OCI-LY7 (cell line): ENCODE measurements around the gene RADIL. TPM values are rescaled to one million over a fixed set of nuclear protein-coding genes. Genes with fewer than 3 reads are reported as not detected.
"Not testable (repeated sequence)": the region's sequence is repeated elsewhere in the genome, so short reads cannot be mapped to it uniquely, and the experiment has no call there.

Source experiments
- BruUV-seq: library from RNA; stranded (reverse); fragments of 400-500 nt; replicated peaks from 2 replicates; lab custom pipeline; 2021; lab: Mats Ljungman, UMichigan
- CTCF ChIA-PET: fragments of 300-600 bp; sonication (Branson Sonifier 250); formaldehyde crosslinking; loops from one replicate; lab custom pipeline; 2022; ENCODE audit warnings: antibody characterized with exemption; ENCODE audit not compliant: unreplicated experiment; lab: Charles Lee
- POLR2A ChIA-PET: fragments of 300-600 bp; sonication (Branson Sonifier 250); formaldehyde crosslinking; loops from one replicate; lab custom pipeline; 2022; ENCODE audit warnings: antibody characterized with exemption; lab: Charles Lee
- DNase-seq: peaks from one replicate; pipeline ENCODE4 v3.0.0-alpha.2; 2015; ENCODE audit warnings: low spot score
- H2AFZ ChIP-seq: fragments of 200-600 bp; sonication (generic), shearing (Covaris generic); 2 replicates; pipeline ENCODE4 v1.6.1; 2014; ENCODE audit warnings: mild to moderate bottlenecking, antibody characterized with exemption, low read length, moderate library complexity
- H3K27ac ChIP-seq: fragments of 200-600 bp; sonication (generic); 2 replicates; pipeline ENCODE4 v1.5.1; 2014; ENCODE audit warnings: mixed run types, low read depth, mild to moderate bottlenecking, moderate library complexity, low read length, inconsistent platforms; ENCODE audit not compliant: poor library complexity, severe bottlenecking
- H3K36me3 ChIP-seq: fragments of 200-600 bp; sonication (generic); 2 replicates; pipeline ENCODE4 v1.6.1; 2014; ENCODE audit warnings: mild to moderate bottlenecking, antibody characterized with exemption, low read length, moderate library complexity, mixed read lengths; ENCODE audit not compliant: insufficient read depth
- H3K4me1 ChIP-seq: fragments of 200-600 bp; sonication (generic); 2 replicates; pipeline ENCODE4 v1.5.1; 2014; ENCODE audit warnings: mild to moderate bottlenecking, low read length; ENCODE audit not compliant: insufficient read depth, poor library complexity, severe bottlenecking
- H3K4me2 ChIP-seq: fragments of 200-600 bp; sonication (generic); 2 replicates; pipeline ENCODE4 v1.6.1; 2014; ENCODE audit warnings: mild to moderate bottlenecking, low read length
- H3K4me3 ChIP-seq: fragments of 200-600 bp; sonication (generic); 2 replicates; pipeline ENCODE4 v1.5.1; 2014; ENCODE audit warnings: mild to moderate bottlenecking, low read depth, low read length; ENCODE audit not compliant: poor library complexity, severe bottlenecking
- H3K79me2 ChIP-seq: fragments of 200-600 bp; sonication (generic); 2 replicates; pipeline ENCODE4 v1.6.1; 2016; ENCODE audit warnings: low read depth, mild to moderate bottlenecking, low read length, moderate library complexity, mixed read lengths; ENCODE audit not compliant: insufficient read depth
- H3K9me2 ChIP-seq: fragments of 200-600 bp; sonication (generic); 2 replicates; pipeline ENCODE4 v1.6.1; 2016; ENCODE audit warnings: mild to moderate bottlenecking, low read length, mixed read lengths; ENCODE audit not compliant: insufficient read depth
- H3K9me3 ChIP-seq: fragments of 200-600 bp; sonication (generic); 2 replicates; pipeline ENCODE4 v1.6.1; 2014; ENCODE audit warnings: mild to moderate bottlenecking, mixed run types, low read length, mixed read lengths
- H4K20me1 ChIP-seq: fragments of 200-600 bp; sonication (generic); 2 replicates; pipeline ENCODE4 v1.6.1; 2014; ENCODE audit warnings: mild to moderate bottlenecking, antibody characterized with exemption, low read length, moderate library complexity, mixed read lengths; ENCODE audit not compliant: insufficient read depth
- EZH2phosphoT487 ChIP-seq: fragments of 200-600 bp; sonication (generic); IDR thresholded peaks from 2 replicates; pipeline ENCODE4 v1.6.1; 2018; ENCODE audit warnings: low read depth, borderline replicate concordance, mild to moderate bottlenecking, mixed run types, antibody characterized with exemption, low read length, moderate library complexity, mixed read lengths
- intact Hi-C: fragments of 100-400 bp; cut with micrococcal nuclease; formaldehyde crosslinking; loops from one replicate; pipeline ENCODE4 v1.10.0; 2022; ENCODE audit not compliant: unreplicated experiment
- total RNA-seq, 2 experiments: library from RNA; depleted of rRNA in 1 of 2; stranded (reverse); fragments of >200 nt in 1 of 2; shearing (Covaris generic) in 1 of 2; gene quantifications; 2 replicates each; pipeline ENCODE4 v1.2.3, GENCODE V29; 2014 to 2022
- TF ChIP-seq, protein P1 (sequence below): fragments of 200-600 bp; sonication (generic); conservative IDR thresholded peaks from 2 replicates; pipeline ENCODE4 v1.5.1; 2014; ENCODE audit warnings: mild to moderate bottlenecking, antibody characterized with exemption, low read length, moderate library complexity, mixed read lengths

Gene RADIL
- total RNA-seq, 2 experiments from 2014 or later: 0.34 TPM; not detected in 1

DNA sequence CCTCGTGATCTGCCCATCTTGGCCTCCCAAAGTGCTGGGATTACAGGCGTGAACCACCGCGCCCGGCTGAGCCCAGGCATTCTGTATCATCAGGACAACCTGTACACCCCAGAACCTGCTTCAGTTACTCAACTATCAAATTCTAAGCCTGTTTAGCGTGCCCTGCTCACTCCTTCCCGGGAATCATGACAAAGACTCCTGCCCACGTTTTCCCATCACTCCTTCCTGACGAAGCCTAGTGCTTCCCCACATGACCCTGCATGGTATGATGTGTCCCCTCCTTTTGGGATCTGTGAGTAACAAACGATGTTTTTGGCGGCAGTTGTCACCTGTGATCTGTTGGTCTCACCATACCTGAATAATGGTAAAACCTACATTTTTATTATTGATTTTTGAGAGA lies 12.2 kb upstream of the RADIL start:
- TF ChIP-seq EZH2phosphoT487: no peak
- TF ChIP-seq, protein P1, sequence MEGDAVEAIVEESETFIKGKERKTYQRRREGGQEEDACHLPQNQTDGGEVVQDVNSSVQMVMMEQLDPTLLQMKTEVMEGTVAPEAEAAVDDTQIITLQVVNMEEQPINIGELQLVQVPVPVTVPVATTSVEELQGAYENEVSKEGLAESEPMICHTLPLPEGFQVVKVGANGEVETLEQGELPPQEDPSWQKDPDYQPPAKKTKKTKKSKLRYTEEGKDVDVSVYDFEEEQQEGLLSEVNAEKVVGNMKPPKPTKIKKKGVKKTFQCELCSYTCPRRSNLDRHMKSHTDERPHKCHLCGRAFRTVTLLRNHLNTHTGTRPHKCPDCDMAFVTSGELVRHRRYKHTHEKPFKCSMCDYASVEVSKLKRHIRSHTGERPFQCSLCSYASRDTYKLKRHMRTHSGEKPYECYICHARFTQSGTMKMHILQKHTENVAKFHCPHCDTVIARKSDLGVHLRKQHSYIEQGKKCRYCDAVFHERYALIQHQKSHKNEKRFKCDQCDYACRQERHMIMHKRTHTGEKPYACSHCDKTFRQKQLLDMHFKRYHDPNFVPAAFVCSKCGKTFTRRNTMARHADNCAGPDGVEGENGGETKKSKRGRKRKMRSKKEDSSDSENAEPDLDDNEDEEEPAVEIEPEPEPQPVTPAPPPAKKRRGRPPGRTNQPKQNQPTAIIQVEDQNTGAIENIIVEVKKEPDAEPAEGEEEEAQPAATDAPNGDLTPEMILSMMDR: no peak
- POLR2A ChIA-PET: no interaction called here

DNA sequence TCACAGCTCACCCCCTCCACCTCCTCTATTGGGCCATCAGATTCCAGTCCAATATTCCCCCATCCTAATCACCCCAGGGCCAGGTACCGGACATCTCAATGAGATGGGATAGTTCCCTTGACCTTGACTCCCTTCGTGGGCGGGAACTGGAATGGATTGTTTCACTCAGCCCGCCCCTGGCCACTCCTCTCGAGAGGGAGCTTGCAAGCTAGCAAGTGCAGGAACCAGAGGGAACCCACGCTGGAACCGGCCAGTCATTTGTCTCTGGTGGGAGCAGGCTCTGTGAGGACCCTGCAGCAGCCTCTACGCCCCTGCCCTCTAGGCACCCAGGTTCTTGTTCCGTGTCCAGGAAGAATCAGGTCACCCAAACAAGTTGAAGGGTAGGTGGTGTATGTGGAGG lies 11.0 kb upstream of the RADIL start:
- POLR2A ChIA-PET: no interaction called here
- H3K9me2 ChIP-seq: no peaks in the 10 kb centered on the region

More for the DNA sequence above, 12.2 kb upstream of the RADIL start:
- CTCF ChIA-PET: no interaction called here
- Histone ChIP-seq H3K4me3 (no peak overlapping the region), H3K4me2 (no peak overlapping the region), H3K79me2 (no peaks in the 10 kb centered on the region), H3K4me1 (no peaks in the 10 kb centered on the region), H3K27ac (no peak overlapping the region), H3K9me3 (no peaks in the 10 kb centered on the region), H3K36me3 (no peaks in the 10 kb centered on the region), H4K20me1 (no peaks in the 10 kb centered on the region), H2AFZ (no peak overlapping the region), H3K9me2 (no peaks in the 10 kb centered on the region)
- DNase-seq: no peak
- BruUV-seq: no TSS peak
- intact Hi-C loops: no loop called here

DNA sequence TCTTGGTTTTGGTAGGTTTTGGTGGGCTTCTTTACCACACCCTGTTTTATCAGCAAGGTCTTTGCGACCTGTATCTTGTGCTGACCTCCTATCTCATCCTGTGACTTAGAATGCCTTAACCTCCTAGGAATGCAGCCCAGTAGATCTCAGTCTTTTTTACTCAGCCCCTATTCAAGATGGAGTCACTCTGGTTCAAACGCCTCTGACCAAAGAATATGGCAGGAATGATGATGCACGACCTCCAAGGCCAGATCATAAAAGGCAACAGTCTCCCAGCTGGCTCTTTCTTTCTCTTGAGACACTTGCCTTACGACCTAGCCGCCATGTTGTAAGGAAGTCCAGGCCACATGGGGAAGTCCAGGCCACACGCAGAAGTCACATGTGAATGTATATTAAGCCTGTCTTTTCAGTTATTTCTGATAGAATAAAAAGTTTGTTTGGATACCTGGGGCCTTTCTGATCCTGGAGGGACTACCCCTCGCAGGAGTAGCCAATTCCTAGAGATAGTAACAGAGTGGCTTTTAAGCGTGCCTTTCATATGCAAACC lies 10.5 kb upstream of the RADIL start:
- POLR2A ChIA-PET: no interaction called here
- Histone ChIP-seq H3K9me2 (no peaks in the 10 kb centered on the region), H2AFZ (no peak overlapping the region), H3K36me3 (no peaks in the 10 kb centered on the region), H3K4me2 (no peak overlapping the region), H4K20me1 (no peaks in the 10 kb centered on the region), H3K4me1 (no peaks in the 10 kb centered on the region), H3K4me3 (no peak overlapping the region), H3K27ac (no peak overlapping the region), H3K9me3 (no peaks in the 10 kb centered on the region), H3K79me2 (no peaks in the 10 kb centered on the region)
- CTCF ChIA-PET: no interaction called here
- TF ChIP-seq, protein P1: no peak
- TF ChIP-seq EZH2phosphoT487: no peak
- no TSS peak for BruUV-seq
- DNase-seq: no peak
- intact Hi-C loops: no loop called here

More for the DNA sequence above, 11.0 kb upstream of the RADIL start:
- CTCF ChIA-PET: no interaction called here
- BruUV-seq: no TSS peak
- no peaks in the 10 kb centered on the region for H3K79me2 ChIP-seq
- H4K20me1 ChIP-seq: no peaks in the 10 kb centered on the region
- no peak overlapping the region for H3K4me2 ChIP-seq
- H3K9me3 ChIP-seq: no peaks in the 10 kb centered on the region
- no peak overlapping the region for H2AFZ ChIP-seq
- no peaks in the 10 kb centered on the region for H3K36me3 ChIP-seq
- no peak for DNase-seq
- H3K27ac ChIP-seq: no peak overlapping the region
- intact Hi-C loops: no loop called here
- no peak overlapping the region for H3K4me3 ChIP-seq
- H3K4me1 ChIP-seq: no peaks in the 10 kb centered on the region
- no peak for TF ChIP-seq EZH2phosphoT487
- TF ChIP-seq, protein P1: no peak

DNA sequence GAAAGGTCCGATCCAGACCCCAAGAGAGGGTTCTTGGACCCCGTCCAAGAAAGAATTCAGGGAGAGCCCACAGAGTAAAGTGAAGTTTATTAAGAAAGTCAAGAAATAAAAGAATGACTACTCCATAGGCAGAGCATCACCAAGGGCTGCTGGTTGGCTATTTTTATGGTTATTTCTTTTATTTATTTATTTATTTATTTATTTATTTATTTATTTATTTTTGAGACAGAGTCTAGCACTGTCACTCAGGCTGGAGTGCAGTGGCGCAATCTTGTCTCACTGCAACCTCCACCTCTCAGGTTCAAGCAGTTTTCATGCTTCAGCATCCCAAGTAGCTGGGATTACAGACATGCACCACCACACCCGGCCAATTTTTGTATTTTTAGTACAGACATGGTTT lies 9.7 kb upstream of the RADIL start:
- H3K27ac ChIP-seq, H3K4me3 ChIP-seq, H3K79me2 ChIP-seq, BruUV-seq, H3K4me2 ChIP-seq, H3K4me1 ChIP-seq, H2AFZ ChIP-seq, POLR2A ChIA-PET, DNase-seq, intact Hi-C loops, H3K36me3 ChIP-seq, H4K20me1 ChIP-seq, CTCF ChIA-PET, H3K9me3 ChIP-seq, H3K9me2 ChIP-seq: not testable (repeated sequence)
